Measurements from ENCODE around the gene NDRG2.
"Not testable (repeated sequence)": the region's sequence is repeated elsewhere in the genome, so short reads cannot be mapped to it uniquely, and the experiment has no call there.

NDRG2 gene

DNA sequence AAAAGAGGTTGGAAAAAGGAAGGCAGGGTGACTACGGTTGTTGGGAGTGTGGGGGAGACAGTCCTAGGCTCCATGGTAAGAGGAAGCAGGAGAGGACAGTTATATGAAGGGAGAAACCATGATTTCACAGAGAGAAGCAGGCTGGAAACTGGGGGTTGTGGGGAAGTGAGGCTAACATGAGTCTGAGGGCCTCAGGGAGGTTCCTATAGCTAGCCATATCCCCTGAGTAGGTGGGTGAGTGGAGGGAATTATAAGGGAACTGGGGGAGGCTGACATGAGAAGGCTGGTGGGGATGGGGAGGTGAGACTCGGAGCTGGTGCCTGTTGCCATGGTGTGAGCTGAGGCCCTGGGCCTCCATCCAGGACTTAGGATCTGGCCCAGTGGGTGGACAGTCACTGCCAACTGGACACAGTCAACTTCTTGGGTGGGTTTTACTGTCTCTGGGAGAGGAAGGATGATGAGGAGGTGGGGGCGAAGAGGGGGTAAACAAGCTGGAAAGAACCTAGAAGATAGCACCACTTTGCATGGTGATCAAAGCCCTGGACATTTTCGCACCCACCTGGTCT lies 8.4 kb upstream of the NDRG2 start:
- no peak for DNase-seq

DNA sequence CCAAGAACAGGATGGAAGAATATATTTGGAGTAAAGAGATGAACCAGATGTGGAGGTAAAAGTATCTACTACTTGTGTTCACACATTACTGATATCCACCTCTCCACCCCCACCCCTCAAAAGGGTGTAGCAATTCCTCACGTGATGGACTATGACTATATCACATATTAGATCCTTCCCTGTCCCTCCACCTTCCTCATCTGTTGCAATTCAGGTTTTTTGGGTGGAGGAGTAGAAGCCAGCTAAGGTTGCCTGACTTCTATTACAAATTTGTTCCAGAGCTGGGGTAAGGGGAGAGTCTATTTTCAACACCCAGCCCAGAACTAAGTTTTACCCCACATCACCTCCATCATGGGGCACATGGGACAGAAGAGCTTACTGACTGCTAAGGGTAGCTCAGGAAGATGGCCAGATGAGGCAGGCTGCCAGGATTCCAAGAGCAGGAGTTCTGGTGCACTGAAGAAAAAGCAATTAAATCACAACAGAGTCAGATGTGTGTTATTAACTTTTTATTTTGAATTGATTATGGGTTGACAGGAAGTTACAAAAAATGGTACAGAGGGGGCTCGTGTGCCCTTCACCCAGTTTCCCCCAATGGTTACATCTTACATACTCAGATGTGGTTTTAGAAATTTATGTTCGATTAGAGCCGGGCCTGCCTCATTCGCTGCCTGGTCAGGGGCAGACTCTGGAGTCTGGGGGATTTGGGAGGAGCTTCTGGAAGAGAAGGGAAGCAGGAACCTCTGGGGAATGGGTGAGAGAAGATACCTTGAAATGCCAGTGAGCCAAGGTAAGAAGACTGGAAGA lies 7.7 kb upstream of the NDRG2 start:
- no peak for DNase-seq

DNA sequence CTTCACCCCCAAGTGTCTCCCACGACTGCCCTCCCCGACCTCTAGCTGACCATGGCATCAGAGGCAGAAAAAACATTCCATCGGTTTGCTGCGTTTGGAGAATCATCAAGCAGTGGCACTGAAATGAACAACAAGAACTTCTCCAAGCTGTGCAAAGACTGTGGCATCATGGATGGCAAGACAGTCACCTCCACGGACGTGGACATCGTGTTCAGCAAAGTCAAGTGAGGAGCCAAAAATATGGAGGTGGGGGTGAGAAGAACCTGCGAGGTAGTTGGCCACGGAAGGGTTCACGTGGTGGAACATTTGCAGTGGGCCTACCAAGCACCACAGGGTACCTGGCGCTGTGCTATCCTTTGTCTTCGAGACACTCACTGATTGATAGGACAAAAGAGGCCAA lies 5.7 kb upstream of the NDRG2 start:
- no peak for DNase-seq

DNA sequence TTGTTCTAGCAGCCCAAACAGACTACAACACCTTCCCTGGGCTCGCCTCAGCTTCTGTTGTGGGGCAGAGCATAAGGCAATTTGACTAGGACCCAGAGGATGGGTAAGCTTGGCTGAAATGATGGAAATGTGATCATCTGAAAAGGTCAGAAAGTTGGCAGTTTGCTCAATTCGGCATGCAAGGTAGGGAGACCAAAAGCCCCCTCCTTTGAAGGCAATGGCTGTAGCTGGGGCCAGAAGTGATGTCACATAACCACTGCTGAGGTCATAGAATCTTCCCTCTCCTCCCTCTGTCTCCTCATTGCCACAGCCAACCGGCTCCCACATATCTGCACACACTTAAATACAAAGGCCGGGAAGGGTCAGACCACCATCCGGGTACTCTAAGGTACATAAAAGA lies 5.1 kb upstream of the NDRG2 start, which contains the start of gene TPPP2:
TSS of gene TPPP2 (plus strand) at position 301 of the 400 bp plus-strand sequence. CDS start 365 bp downstream, outside the sequence.
- no peak for DNase-seq

DNA sequence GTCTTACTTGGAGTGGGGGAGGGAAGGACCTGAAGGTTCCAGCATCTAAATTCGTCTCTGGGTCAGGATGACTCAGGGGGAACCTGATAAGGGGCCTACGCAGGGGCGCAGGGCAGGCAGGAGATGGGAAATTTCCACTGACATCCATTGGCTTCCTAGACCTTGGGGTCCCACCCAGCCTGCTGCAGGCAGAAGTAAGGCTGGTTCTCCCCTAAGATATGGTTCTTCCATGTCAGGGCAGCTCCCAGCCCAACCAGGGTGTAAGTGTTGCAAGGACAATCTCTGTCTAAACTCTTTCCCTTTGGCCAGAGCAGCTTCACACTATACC lies 2.1 kb upstream of the NDRG2 start:
- no peak for DNase-seq

DNA sequence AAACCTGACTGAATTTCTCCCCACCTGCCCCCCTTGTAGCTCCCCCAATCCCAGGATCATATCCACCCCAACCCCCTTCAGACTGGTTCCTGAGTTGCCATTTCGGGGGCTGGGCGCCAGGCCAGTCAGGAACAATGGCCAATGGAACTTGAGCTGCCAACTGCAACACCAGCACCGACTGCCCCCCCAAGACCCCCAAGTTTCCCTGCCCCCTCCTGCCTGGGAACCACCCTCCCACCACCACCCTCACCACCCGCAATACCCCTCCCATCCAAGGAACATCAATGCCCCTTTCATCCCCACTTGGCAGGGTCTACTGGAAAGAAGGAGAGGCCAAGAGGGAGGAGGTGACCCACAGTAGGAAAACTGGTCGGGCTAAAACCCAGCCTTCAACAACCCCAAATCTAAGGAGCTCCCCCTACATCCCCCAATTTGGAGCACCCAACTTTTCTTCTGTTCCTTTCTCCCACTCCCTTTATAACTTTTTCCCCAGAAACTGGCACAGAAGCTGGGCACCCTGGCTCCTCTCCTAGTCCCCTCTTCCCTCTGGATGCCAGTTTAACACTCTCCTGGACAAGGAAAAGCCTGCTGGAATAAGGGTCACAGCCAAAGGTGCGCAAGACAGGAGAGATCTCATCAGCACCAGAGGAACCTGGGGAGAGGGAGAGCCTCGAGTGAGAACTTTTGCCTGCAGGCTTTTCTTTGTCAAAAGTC lies 1.6 kb upstream of the NDRG2 start:
- DNase-seq, result no peak

DNA sequence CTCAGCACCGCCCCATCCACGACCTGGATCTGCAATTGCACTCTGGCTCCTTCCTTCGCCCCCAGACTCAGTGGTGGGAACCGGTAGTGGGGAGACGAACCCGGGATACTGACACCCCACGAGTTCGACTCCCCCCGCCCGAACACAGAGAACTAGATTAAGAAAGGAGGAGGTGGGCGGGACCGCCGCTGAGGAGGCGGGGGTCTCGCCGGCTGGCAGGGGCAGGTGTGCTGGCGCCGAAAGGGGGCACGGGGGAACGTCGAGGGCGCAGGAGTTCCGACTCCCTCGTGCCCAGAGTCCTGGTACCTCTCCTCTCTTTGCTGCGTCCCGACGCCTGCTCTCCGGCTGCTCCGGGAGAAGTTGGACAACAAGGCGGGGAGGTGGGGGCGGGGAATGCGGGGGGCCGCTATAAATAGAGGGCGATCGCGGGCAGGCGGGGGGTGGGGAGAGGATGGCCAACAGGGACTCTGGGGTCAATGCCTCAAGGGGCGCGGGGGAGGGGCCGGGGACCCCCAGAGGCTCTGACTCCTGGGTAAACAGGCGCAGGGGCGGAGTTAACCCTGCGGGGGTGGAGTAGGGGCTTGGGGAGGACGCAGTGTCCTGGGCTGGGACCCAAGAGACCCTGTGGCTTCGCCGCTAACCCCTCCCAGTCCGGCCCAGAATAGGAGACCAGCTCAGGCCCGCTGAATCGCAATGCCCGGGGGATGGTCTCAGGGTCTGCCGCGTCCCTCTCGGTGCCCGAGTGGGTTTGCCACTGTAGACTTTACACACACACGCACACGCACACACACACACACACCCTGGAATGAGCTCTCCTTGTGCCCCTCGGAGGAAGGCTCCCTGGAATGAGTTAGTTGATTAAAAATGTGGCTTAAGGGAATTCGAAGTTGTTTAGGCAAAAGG lies 761 bp upstream of the NDRG2 start:
- no peak for DNase-seq

DNA sequence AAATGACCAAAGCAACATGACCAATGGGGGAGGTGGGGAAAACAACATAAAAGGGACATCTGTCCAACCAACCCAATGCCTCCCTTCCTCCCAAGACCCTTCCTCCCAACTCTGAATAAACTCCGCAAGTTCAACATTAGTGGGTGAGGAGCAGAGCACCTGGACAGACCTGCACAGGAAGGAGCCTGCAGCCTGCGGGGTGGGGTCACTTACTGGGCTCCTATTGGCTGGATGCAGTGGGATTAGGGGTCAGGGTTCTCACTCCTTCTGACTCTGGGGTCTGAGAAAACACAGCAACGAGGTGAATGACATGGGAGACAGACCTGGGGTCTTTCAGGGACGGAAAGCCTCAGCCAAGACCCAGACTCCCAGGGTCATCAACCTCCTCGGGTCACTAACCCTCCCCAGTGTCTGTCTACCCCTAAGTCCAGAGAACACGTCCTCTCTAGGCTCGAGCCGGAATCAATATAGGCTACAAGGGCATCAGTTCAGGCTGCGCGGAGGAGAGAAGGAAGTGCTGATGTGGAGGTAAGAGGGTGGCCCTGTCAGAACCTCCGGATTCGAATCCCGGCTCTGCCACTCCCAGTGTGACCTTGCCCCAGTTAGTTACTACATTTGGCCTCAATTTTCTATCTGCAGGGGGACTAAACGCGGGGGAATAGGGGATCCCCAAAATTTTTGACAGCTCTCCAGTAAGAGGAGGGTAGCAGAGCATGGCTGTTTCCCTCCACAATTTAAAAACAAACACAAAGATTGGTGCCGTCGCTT lies 860 bp downstream of the NDRG2 start:
- DNase-seq, result no peak

DNA sequence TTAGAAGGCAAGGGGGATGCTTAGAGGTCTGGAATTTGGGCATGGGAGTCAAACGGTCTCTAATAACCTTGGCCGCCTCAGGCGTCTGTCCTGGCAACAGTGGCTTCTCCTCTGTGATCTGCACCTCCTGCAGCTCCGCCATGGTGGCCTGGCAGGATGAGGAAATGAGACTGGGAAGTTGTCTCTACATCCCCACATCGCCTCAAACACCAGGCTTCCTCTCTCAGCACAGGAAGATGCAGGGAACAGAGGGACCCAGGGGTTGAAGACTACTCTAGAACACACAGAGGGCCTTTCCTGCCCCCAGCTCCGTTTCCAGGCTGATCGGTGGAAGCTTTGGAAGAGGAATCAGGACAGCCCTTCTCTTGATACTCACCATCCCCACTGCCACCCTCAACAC lies 1.7 kb downstream of the NDRG2 start:
- no peak for DNase-seq

DNA sequence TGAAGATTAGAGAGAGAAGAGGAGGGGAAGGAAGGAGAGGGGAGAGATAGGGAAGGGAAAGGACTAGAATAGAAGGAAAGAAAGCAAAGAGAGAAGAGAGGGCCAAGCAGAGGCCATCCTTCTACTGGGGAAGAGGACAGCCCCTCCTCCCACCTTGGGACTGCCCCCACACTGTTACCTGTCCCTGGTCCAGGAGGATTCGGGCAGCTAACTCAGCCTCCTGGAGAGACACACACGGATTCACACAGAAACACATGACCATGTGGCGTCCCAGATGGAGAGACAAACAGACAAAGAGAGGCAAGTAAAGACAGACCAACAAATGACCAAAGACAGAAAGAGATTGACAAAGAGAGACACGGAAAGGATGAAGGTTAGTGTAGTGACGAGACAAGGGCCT lies 2.2 kb downstream of the NDRG2 start:
- DNase-seq, result no peak

DNA sequence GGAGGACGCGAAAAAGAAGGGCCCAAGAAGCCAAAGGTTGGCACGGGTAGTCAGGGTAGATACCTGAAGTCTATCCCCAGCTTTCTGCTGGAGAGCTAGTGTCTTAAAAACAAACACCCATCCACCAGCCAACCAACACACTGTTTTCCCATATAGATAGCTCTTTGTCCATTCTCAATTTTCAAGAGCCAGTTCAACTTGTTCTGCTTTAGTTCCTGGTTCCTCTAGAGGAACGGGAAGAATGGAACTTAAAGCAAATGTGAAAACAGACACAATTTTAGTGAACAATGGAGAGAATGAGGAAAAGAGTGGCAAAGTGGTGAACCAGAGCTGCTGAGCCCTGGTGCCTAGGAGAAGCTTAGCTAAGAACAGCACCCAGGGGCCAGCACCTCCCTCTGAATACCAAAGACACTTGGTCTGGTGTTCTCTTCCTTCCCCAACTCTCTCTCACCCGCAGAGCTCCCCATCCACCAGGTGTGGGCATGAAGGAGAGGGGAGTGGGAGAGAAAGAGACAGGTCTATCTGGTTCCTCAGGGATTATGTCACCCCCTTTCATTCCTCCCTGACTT lies 3.8 kb downstream of the NDRG2 start:
- DNase-seq, result no peak

DNA sequence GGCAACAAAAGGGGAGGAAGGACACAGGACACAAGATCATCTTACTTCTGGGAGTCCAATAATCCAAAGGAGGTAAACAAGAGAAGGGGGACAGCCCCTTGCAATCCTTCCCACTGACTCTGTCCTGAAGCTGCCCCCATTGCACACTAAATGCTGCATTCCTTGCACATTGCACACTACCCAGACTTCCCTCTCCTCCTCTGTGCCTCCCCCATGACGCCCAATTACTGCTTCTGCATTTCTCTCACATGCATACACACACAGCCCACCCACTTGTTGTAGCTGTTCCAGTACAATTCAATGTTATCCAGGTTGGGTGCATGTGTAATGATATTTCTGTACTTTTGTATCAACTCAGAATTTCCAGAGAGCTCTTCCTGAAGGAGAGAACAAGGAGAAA lies 5.5 kb downstream of the NDRG2 start:
- DNase-seq, result no peak

DNA sequence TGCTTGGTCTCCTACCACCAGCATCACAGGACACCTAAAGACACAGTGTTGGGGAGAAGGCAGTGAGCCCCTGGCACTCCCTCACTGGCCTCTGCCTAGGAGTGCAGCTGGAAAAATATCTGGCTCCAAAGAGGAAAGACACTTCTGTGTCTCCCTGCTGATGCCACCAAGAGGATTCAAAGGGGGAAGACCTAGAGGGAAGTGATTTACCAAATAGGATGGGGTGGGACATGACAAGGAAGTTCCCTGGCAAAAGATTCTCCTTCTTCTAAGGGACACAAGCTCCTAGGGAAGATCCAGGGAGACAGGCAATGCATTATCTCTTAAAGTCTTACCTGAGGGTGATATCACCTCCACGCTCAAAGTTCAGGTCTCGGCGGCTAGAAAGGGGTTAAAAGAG lies 6.1 kb downstream of the NDRG2 start:
- DNase-seq, result no peak

DNA sequence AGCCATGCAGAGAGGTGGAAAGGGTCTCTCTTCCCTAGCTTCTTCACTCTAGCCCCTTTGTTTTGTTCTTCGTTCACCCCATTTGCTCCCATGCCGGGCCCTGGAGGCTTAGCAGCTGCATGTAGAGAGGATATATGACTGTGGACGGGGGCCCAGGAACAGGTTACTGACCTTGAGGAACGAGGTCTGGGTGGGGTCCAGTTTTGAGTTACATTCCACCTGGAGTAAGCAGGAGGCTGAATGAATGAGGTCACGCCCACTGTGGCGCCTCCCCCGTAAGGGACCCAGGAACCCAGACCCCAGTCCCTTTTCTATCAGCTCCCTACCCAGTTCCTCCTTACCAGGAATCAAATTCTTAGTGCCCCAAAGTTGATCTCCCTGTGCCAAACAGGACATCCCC lies 6.6 kb downstream of the NDRG2 start:
- DNase-seq, result no peak

DNA sequence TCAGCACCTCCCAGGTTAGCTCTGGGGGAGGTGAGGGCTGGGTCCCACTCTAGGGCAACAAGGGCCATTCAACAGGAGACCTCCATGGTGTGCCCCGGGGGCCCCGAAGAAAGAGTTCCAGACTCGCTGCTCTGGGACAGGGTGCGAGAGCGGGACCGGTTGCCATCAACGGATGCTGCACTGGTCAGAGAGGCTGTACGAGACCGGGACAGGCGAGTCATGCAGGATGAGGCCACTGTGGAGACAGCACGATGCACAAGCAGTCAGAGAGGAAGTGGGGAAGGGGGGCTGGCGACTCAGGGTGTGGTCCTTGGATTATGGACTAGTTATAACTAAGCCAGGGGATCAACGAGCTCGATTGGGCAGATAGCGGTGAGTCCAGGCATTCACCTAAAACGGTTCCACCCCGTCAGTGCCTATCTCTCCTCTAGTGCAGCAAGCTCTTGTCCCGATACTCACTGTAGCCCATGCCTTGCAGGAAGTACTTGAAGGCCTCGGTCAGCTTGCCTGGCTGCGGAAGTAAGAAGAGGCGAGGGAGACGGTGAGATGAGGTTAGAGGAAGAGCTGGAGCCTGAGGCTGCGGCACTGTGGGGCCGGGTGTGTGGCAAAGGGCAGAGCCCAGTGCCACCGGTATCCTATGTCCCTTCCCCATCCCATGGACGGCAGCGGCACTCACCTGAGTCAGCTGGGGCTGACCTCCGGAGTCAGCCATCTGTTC lies 7.2 kb downstream of the NDRG2 start:
- no peak for DNase-seq

DNA sequence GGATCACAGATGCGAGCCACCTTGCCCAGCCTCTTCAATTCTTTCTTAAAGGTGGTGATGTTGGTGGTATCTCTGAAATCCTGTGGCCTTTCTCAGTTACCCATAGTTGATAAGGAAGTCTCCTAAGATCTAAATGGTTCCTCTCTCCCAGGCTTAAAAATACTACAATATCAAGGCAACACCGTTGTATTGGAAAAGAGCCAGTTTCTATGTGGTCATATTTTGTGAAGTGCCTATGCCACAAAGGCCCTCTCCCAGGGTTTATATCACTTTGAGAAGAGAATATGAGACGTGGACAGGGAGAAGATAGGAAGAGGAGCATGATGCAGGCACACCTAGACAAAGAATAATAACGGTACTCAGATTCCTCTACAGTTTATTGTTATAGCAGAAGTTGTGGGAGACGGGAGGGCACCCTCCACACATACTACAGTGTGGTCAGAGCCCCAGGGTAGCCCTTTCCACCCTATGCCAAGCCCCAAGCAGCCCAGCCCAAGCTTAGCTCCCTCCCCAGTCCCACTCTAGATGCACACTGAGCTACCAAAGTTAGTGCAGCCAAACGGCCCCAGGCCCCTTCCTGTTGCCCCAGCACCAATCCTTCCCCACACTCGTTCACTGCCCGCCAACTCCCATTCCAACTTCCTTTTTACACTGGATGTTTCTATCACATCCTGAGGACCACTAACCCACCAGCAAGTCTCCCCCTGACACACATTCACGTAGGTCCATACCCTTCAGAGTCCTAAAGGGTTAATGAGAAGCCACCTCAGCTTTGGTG lies 8.3 kb downstream of the NDRG2 start:
- no peak for DNase-seq

DNA sequence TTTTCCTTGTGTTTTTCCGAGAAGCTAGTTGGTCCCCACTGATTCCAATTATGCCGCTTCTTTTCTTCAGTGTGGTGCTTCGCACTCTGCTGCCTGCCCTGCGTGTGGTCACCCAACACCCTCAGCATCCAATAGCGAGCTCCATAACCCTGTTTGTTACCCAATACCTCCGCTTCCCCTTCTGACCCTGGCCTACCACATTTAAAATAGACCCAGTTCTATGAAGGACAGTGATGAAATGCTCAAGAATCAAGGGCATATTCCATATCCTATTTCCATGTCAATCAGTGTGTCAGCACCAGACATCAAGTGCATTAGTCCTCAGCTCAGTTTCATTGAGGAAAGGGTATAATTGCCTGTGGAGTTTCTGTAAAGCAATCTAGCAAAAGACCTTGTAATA lies 9.5 kb downstream of the NDRG2 start:
- no peak for DNase-seq

DNA sequence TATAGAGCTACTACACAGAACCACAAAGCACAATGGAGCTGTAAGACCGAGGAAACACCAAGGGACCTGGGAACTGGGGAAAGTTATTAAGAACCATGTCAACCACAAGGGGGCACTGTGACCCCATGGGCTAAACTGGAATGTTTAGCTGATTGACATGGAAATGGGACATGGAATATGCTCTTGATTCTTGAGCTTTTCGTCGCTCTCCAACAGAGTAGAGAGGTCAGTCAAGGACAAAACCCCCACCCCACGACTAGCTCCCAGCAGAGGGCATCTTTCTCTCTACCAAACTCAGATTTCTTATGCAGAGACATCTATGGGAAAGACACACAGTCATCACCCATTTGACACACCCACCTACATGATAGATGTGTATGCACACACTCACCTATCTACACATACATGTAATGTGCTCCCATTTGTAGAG lies 10.1 kb downstream of the NDRG2 start:
- DNase-seq, result peak; percentile 79

DNA sequence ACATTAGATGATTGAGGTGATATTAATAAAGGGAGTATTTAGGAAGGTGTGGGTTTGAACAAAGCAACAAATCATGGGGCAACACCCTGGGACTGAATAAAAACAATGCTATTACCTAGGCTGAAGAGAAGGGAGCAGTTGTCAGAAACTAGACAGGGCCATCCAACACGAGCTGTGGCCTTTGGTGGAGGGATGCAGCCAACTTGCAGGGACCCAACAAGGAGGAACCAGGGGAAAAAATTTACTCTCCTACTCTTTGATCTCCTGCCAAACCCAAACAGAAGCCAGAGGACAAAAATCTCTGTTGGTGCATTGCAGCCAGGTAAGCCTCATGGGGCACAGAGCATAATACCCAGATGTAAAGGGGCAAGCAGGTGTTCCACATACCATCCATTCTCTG lies 13.7 kb downstream of the NDRG2 start:
- no peak for DNase-seq

DNA sequence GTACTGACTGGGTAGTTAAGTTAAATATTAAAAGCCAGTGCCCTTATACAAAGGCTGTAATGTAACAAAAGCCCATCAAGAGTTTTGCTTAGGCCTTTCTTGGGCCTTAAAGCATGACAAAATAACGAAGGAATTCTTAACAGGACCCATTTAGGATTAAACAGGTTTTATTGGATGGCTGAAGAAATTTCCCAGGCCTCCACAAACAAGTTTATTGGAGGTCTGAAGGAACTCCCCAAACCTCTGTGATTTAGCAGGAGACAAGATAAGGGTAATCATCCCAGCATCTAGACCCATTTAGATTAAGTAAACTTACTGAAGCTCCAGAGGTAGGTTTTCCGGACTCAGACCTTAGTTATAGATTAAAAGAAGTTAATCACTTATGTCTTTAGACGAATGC lies 15.1 kb downstream of the NDRG2 start:
- DNase-seq, result not testable (repeated sequence)

Data from NCI-H1105 treated with DMSO at 0.1 percent for 48 hours (cell line).